Prostate gland (tissue), 1 donor: ENCODE results near the gene KCNJ12.

ENCODE experiments used
- POLR2A ChIP-seq: fragments of 450-650 bp; IDR thresholded peaks from one replicate; pipeline ENCODE4 v1.6.1; 2016; ENCODE audit warnings: antibody characterized with exemption, mild to moderate bottlenecking
- POLR2AphosphoS5 ChIP-seq: sonication (generic); formaldehyde crosslinking; IDR thresholded peaks from one replicate; pipeline ENCODE4 v1.6.1; 2017; ENCODE audit warnings: antibody characterized with exemption

DNA sequence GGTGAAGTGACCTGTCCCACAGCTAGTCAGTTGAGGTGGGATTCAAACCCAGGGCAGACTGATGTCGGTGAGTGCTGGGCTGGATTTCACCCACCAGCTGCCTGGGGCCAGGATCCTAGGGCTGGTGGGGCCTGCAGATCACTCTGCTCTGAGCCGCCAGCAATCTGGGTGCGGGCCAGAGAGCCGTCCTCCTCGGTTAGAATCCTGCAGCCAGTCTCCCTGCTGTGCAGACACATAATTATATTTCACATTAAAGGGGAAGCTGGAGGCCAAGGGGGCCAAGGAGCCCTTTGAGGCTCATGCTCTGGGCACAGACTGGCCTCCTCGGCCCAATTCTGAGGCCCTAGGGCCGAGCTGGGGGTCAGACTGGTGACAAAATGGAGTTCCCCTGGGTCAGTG is 996 bp upstream of the KCNJ12 start:
- TF ChIP-seq POLR2AphosphoS5 (no peak), POLR2A (no peak)
